ENCODE results near the gene PDE4D.
A peak's percentile ranks its signal among the peaks of the same experiment; 100 is the strongest.
"Not testable (repeated sequence)": the region's sequence is repeated elsewhere in the genome, so short reads cannot be mapped to it uniquely, and the experiment has no call there.

The PDE4D gene

GRCh38 chr5:59799668-59800346, 93.7 kb downstream of the PDE4D start:
- DNase-seq (ENCODE audit: low spot score) = peak; percentile 66

GRCh38 chr5:59798862-59799667, 94.5 kb downstream of the PDE4D start:
- no peak for DNase-seq (ENCODE audit: low spot score)

- no peak for DNase-seq (ENCODE audit: low spot score)
Measured at GRCh38 chr5:59795141-59795540, 98.4 kb downstream of the PDE4D start.

- no peak for DNase-seq (ENCODE audit: low spot score)
Measured at GRCh38 chr5:59792983-59793585, 100.4 kb downstream of the PDE4D start.

- no peak for DNase-seq (ENCODE audit: low spot score)
Measured at GRCh38 chr5:59791617-59792016, 101.9 kb downstream of the PDE4D start.

GRCh38 chr5:59790776-59791475, 102.6 kb downstream of the PDE4D start:
- DNase-seq (ENCODE audit: low spot score) = no peak

GRCh38 chr5:59790376-59790775, 103.2 kb downstream of the PDE4D start:
- DNase-seq (ENCODE audit: low spot score) = no peak

- no peak for DNase-seq (ENCODE audit: low spot score)
Measured at GRCh38 chr5:59789894-59790293, 103.6 kb downstream of the PDE4D start.

GRCh38 chr5:59789197-59789596, 104.3 kb downstream of the PDE4D start:
- DNase-seq (ENCODE audit: low spot score) = no peak

- no peak for DNase-seq (ENCODE audit: low spot score)
Measured at GRCh38 chr5:59786334-59786805, 107.2 kb downstream of the PDE4D start.

GRCh38 chr5:59785676-59786333, 107.7 kb downstream of the PDE4D start:
- DNase-seq (ENCODE audit: low spot score) = no peak

GRCh38 chr5:59784708-59785107, 108.8 kb downstream of the PDE4D start:
- not testable (repeated sequence) for DNase-seq (ENCODE audit: low spot score)

GRCh38 chr5:59783264-59783663, 110.3 kb downstream of the PDE4D start:
- no peak for DNase-seq (ENCODE audit: low spot score)

GRCh38 chr5:59782856-59783255, 110.7 kb downstream of the PDE4D start:
- no peak for DNase-seq (ENCODE audit: low spot score)

GRCh38 chr5:59779453-59779852, 114.1 kb downstream of the PDE4D start:
- no peak for DNase-seq (ENCODE audit: low spot score)

GRCh38 chr5:59777028-59777427, 116.5 kb downstream of the PDE4D start:
- DNase-seq (ENCODE audit: low spot score) = no peak

- no peak for DNase-seq (ENCODE audit: low spot score)
Measured at GRCh38 chr5:59773294-59773693, 120.2 kb downstream of the PDE4D start.

- no peak for DNase-seq (ENCODE audit: low spot score)
Measured at GRCh38 chr5:59772757-59773156, 120.8 kb downstream of the PDE4D start.

GRCh38 chr5:59772206-59772605, 121.3 kb downstream of the PDE4D start:
- DNase-seq (ENCODE audit: low spot score) = no peak

- DNase-seq (ENCODE audit: low spot score) = no peak
Measured at GRCh38 chr5:59770953-59771352, 122.6 kb downstream of the PDE4D start.

- no peak for DNase-seq (ENCODE audit: low spot score)
Measured at GRCh38 chr5:59769832-59770231, 123.7 kb downstream of the PDE4D start.

- no peak for DNase-seq (ENCODE audit: low spot score)
Measured at GRCh38 chr5:59769041-59769360, 124.5 kb downstream of the PDE4D start.

Measured in CD4-positive, alpha-beta T cell treated with Interleukin-2 at 100 ng/mL for 4 hours (primary cell).